ENCODE data around the gene SOCS7. TPM values are rescaled to one million over a fixed set of nuclear protein-coding genes. Genes with fewer than 3 reads are reported as not detected.

Gene SOCS7
- total RNA-seq, 1 experiment from 2014 or later: 7.4 TPM

DNA sequence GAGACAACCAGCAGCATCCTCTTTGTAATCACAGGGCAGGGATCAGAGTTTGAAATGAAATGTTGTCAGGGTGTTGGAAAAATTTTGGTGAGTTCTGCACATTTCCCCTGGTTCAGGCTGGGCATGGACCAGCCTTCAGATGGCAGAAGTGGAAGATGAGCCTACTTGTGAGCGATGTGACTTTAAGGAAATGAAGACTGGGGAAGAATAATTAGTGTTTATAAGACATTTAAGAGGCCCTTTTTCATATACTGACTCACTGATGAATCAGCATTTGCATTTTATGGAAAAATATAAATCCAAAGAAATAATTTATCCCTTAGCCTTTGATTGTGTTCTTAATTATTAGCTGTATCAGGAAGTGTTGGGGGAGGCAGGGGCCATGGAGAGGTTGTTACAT lies 28.7 kb upstream of the SOCS7 start:
- Histone ChIP-seq H3K79me2 (ENCODE audit: low read length) (no peaks in the 10 kb centered on the region), H3F3A (ENCODE audit: low read length, unreplicated experiment) (no peaks in the 10 kb centered on the region), H3K27me3 (ENCODE audit: low read length) (no peaks in the 10 kb centered on the region), H3K9me2 (replicated peaks; ENCODE audit: low read length) (no peaks in the 10 kb centered on the region), H3K4me3 (ENCODE audit: low read length) (no peak overlapping the region), H4K20me1 (ENCODE audit: low read length) (no peaks in the 10 kb centered on the region), H3K4me1 (ENCODE audit: insufficient read depth, low read length) (peaks cover 11% of the 10 kb centered on the region; the same call in 1 of the 2 replicates), H3K36me3 (ENCODE audit: low read depth, low read length) (no peaks in the 10 kb centered on the region; the same call in 1 of the 2 replicates), H3K27ac (ENCODE audit: low read length) (no peak overlapping the region), H3K4me2 (ENCODE audit: low read length) (no peak overlapping the region), H2AFZ (ENCODE audit: low read length) (no peak overlapping the region), H3K9ac (ENCODE audit: low read length) (no peak overlapping the region), H3K9me3 (ENCODE audit: low read length) (no peaks in the 10 kb centered on the region)
- intact Hi-C loops (cut with micrococcal nuclease): no loop called here
- DNase-seq (no peak), ATAC-seq (peak; percentile 54)
- TF ChIP-seq CTCF (conservative IDR thresholded peaks at IDR 0.05; ENCODE audit: low read depth, low read length): no peak
- TF ChIP-seq EZH2phosphoT487 (IDR thresholded peaks at IDR 0.05; ENCODE audit: borderline replicate concordance, low read length): no peak
- TF ChIP-seq EZH2 (IDR thresholded peaks at IDR 0.05; ENCODE audit: low read length, unreplicated experiment): no peak
- POLR2A ChIA-PET (ENCODE audit: unreplicated experiment): no interaction called here
- no TSS peak for BruUV-seq (replicated peaks)
- CTCF ChIA-PET: no interaction called here

DNA sequence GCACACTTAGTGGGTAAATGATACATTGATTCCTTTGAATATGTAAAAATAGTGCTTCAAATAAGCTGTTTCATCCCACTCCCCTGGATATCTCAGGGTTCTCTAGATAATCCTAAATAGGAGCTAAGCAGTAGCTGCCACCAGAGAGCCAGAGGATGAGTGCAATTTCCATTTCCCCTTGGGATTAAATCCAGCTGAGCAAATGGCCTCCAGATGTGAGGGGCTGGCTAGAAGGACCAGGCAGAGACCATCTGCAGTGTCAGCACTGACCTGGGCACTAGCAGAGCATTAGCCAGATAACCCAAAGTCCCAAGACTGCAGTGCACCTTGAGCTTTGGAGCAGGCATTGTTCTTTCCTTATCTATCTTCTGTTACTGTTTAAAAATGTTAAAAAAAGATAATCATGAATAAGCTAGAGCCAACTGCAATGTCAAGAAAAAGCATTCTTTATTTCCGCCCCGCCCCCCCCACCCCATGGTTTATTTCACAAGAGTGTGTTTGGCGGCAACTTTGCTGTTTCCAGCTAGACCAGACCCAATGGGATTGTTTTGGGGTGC lies 27.4 kb upstream of the SOCS7 start:
- CTCF ChIA-PET: no interaction called here
- Histone ChIP-seq H3F3A (ENCODE audit: low read length, unreplicated experiment) (no peaks in the 10 kb centered on the region), H3K4me2 (ENCODE audit: low read length) (no peak overlapping the region), H3K27ac (ENCODE audit: low read length) (no peak overlapping the region), H3K27me3 (ENCODE audit: low read length) (no peaks in the 10 kb centered on the region), H3K9me3 (ENCODE audit: low read length) (no peaks in the 10 kb centered on the region), H3K79me2 (ENCODE audit: low read length) (no peaks in the 10 kb centered on the region), H3K4me3 (ENCODE audit: low read length) (no peak overlapping the region), H3K9me2 (replicated peaks; ENCODE audit: low read length) (no peaks in the 10 kb centered on the region), H3K4me1 (ENCODE audit: insufficient read depth, low read length) (peaks cover 11% of the 10 kb centered on the region; the same call in 1 of the 2 replicates), H3K9ac (ENCODE audit: low read length) (no peak overlapping the region), H4K20me1 (ENCODE audit: low read length) (no peaks in the 10 kb centered on the region), H2AFZ (ENCODE audit: low read length) (no peak overlapping the region), H3K36me3 (ENCODE audit: low read depth, low read length) (no peaks in the 10 kb centered on the region; the same call in 1 of the 2 replicates)
- TF ChIP-seq CTCF (conservative IDR thresholded peaks at IDR 0.05; ENCODE audit: low read depth, low read length): no peak
- no peak for TF ChIP-seq EZH2 (IDR thresholded peaks at IDR 0.05; ENCODE audit: low read length, unreplicated experiment)
- no peak for TF ChIP-seq EZH2phosphoT487 (IDR thresholded peaks at IDR 0.05; ENCODE audit: borderline replicate concordance, low read length)
- ATAC-seq (no peak), DNase-seq (no peak)
- no TSS peak for BruUV-seq (replicated peaks)
- intact Hi-C loops (cut with micrococcal nuclease): no loop called here
- POLR2A ChIA-PET (ENCODE audit: unreplicated experiment): no interaction called here

GRCh38 chr17:38324772-38325171 lies 26.9 kb upstream of the SOCS7 start:
- no peaks in the 10 kb centered on the region for H3K27me3 ChIP-seq (ENCODE audit: low read length)
- H3K9ac ChIP-seq (ENCODE audit: low read length): no peak overlapping the region
- H3K9me3 ChIP-seq (ENCODE audit: low read length): no peaks in the 10 kb centered on the region
- no peaks in the 10 kb centered on the region for H3F3A ChIP-seq (ENCODE audit: low read length, unreplicated experiment)
- ATAC-seq (no peak), DNase-seq (no peak)
- intact Hi-C loops (cut with micrococcal nuclease): no loop called here
- H3K79me2 ChIP-seq (ENCODE audit: low read length): no peaks in the 10 kb centered on the region
- CTCF ChIA-PET: interaction anchor here (0.6 kb wide), 1 partner anchor 17 kb away, joined by 8 read pairs; no protein-coding TSS in a partner anchor
- no peak overlapping the region for H3K4me3 ChIP-seq (ENCODE audit: low read length)
- no TSS peak for BruUV-seq (replicated peaks)
- H4K20me1 ChIP-seq (ENCODE audit: low read length): no peaks in the 10 kb centered on the region
- no peaks in the 10 kb centered on the region; the same call in 1 of the 2 replicates for H3K36me3 ChIP-seq (ENCODE audit: low read depth, low read length)
- TF ChIP-seq CTCF (conservative IDR thresholded peaks at IDR 0.05; ENCODE audit: low read depth, low read length): no peak
- no peak for TF ChIP-seq EZH2 (IDR thresholded peaks at IDR 0.05; ENCODE audit: low read length, unreplicated experiment)
- no peak for TF ChIP-seq EZH2phosphoT487 (IDR thresholded peaks at IDR 0.05; ENCODE audit: borderline replicate concordance, low read length)
- H3K4me2 ChIP-seq (ENCODE audit: low read length): no peak overlapping the region
- no peak overlapping the region for H3K27ac ChIP-seq (ENCODE audit: low read length)
- H3K9me2 ChIP-seq (replicated peaks; ENCODE audit: low read length): no peaks in the 10 kb centered on the region
- H3K4me1 ChIP-seq (ENCODE audit: insufficient read depth, low read length): peaks cover 11% of the 10 kb centered on the region; the same call in 1 of the 2 replicates
- H2AFZ ChIP-seq (ENCODE audit: low read length): no peak overlapping the region
- POLR2A ChIA-PET (ENCODE audit: unreplicated experiment): no interaction called here

All from PC-3 (cell line).